SW480 (cell line): ENCODE data around the gene ATP9A.
"Not testable (repeated sequence)": the region's sequence is repeated elsewhere in the genome, so short reads cannot be mapped to it uniquely, and the experiment has no call there.

ENCODE experiments used
- DNase-seq: peaks from one replicate; pipeline ENCODE4 v3.0.0-alpha.2; 2016; ENCODE audit warnings: low spot score

ATP9A gene

GRCh38 chr20:51767867-51768758, at the start of gene ATP9A:
Gene ATP9A, minus strand, starts transcription at chr20:51768390. Its CDS starts 21 bp downstream, at chr20:51768369.
- DNase-seq = peak; percentile 38

GRCh38 chr20:51816856-51817255, 48.7 kb upstream of the ATP9A start:
- not testable (repeated sequence) for DNase-seq

GRCh38 chr20:51815383-51816076, 47.3 kb upstream of the ATP9A start:
- no peak for DNase-seq

- DNase-seq = no peak
Measured at GRCh38 chr20:51812861-51813260, 44.7 kb upstream of the ATP9A start.

GRCh38 chr20:51811514-51812128, 43.4 kb upstream of the ATP9A start:
- no peak for DNase-seq

GRCh38 chr20:51811042-51811355, 42.8 kb upstream of the ATP9A start:
- no peak for DNase-seq

GRCh38 chr20:51810155-51811041, 42.2 kb upstream of the ATP9A start:
- DNase-seq = no peak

- DNase-seq = no peak
Measured at GRCh38 chr20:51807720-51808250, 39.6 kb upstream of the ATP9A start.

- no peak for DNase-seq
Measured at GRCh38 chr20:51804754-51805153, 36.6 kb upstream of the ATP9A start.

GRCh38 chr20:51803148-51803854, 35.1 kb upstream of the ATP9A start:
- DNase-seq = peak; percentile 56

GRCh38 chr20:51802170-51802751, 34.1 kb upstream of the ATP9A start, which contains the start of gene SALL4:
Gene SALL4, minus strand, starts transcription at chr20:51802521. Its CDS starts 113 bp downstream, at chr20:51802408.
- no peak for DNase-seq

- DNase-seq = no peak
Measured at GRCh38 chr20:51801823-51802123, 33.6 kb upstream of the ATP9A start.

GRCh38 chr20:51801122-51801822, 33.1 kb upstream of the ATP9A start:
- no peak for DNase-seq

- DNase-seq = peak; percentile 22
Measured at GRCh38 chr20:51800872-51801121, 32.6 kb upstream of the ATP9A start.

GRCh38 chr20:51800060-51800871, 32.1 kb upstream of the ATP9A start:
- peak; percentile 76 for DNase-seq

GRCh38 chr20:51799401-51799860, 31.2 kb upstream of the ATP9A start:
- DNase-seq = no peak

- no peak for DNase-seq
Measured at GRCh38 chr20:51797357-51798025, 29.3 kb upstream of the ATP9A start.

GRCh38 chr20:51796340-51796739, 28.1 kb upstream of the ATP9A start:
- DNase-seq = no peak

GRCh38 chr20:51792960-51793359, 24.8 kb upstream of the ATP9A start:
- DNase-seq = no peak
